A549 (cell line): Measurements from ENCODE around the gene SRRM2. TPM values are rescaled to one million over a fixed set of nuclear protein-coding genes. Genes with fewer than 3 reads are reported as not detected.

Experiments
- ATAC-seq, 2 experiments: fragments of 200-7000 bp in 1 of 2; fragments of >200 bp in 1 of 2; cut with Nextera tagmentation in 1 of 2; cut with Tn5 transposase in 1 of 2; 3 replicates each; pipeline versions ENCODE4 v1.8.0 to v1.9.1; 2018 to 2020; ENCODE audit warnings: mild to moderate bottlenecking in 1 of 2, moderate library complexity in 1 of 2
- CTCF ChIA-PET: fragments of 300-600 bp; sonication (Branson Sonifier 250); formaldehyde crosslinking; extraction: SDS; loops from one replicate; lab custom pipeline; 2021; ENCODE audit warnings: antibody characterized with exemption, inconsistent platforms; lab: Yijun Ruan, JAX
- POLR2A ChIA-PET: fragments of 350-600 bp; formaldehyde crosslinking; extraction: SDS; loops from one replicate; lab custom pipeline; 2021; ENCODE audit warnings: antibody characterized with exemption, inconsistent platforms; lab: Yijun Ruan, JAX
- DNase-seq, 2 experiments: peaks; one replicate each; pipeline versions ENCODE4 v3.0.0 to v3.0.0-alpha.2; 2011 to 2016; ENCODE audit warnings: low read depth in 1 of 2, low spot score in 1 of 2
- FAIRE-seq: peaks from 2 replicates; lab custom pipeline; 2011; peaks lifted over from hg19 to GRCh38; lab: Jason Lieb, UNC
- H3K27ac ChIP-seq, 2 experiments: fragments of >200 bp; sonication (Bioruptor Twin); formaldehyde crosslinking; 3 replicates each; pipeline ENCODE4 v1.5.1; 2016 to 2017
- H3K4me1 ChIP-seq: fragments of >200 bp; sonication (Bioruptor Twin); formaldehyde crosslinking; 3 replicates; pipeline ENCODE4 v1.6.1; 2016
- H3K4me2 ChIP-seq: fragments of >200 bp; sonication (Bioruptor Twin); formaldehyde crosslinking; 3 replicates; pipeline ENCODE4 v1.6.1; 2016
- H3K4me3 ChIP-seq: fragments of >200 bp; sonication (Bioruptor Twin); formaldehyde crosslinking; 3 replicates; pipeline ENCODE4 v1.5.1; 2016
- H3K9me3 ChIP-seq: fragments of >200 bp; sonication (Bioruptor Twin); formaldehyde crosslinking; 3 replicates; pipeline ENCODE4 v1.6.1; 2016
- BHLHE40 ChIP-seq: IDR thresholded peaks from 2 replicates; pipeline ENCODE4 v1.6.1; 2012; ENCODE audit warnings: low read depth, low read length, inconsistent platforms
- CBX8 ChIP-seq: fragments of 200-600 bp; sonication (generic); IDR thresholded peaks from 2 replicates; pipeline ENCODE4 v1.6.1; 2016
- CEBPB ChIP-seq, 2 experiments: fragments of >200 bp in 1 of 2; sonication (Bioruptor Twin) in 1 of 2; formaldehyde crosslinking in 1 of 2; IDR thresholded peaks; 2 replicates each; pipeline ENCODE4 v1.6.1; 2012 to 2016
- CHD2 ChIP-seq: fragments of 150-350 bp; IDR thresholded peaks from 2 replicates; pipeline ENCODE4 v1.6.1; 2014; ENCODE audit warnings: low read length; ENCODE audit not compliant: partially characterized antibody
- E2F6 ChIP-seq: IDR thresholded peaks from 2 replicates; pipeline ENCODE4 v1.6.1; 2012; ENCODE audit warnings: low read depth, borderline replicate concordance
- EHMT2 ChIP-seq: fragments of 200-600 bp; sonication (generic); IDR thresholded peaks from 2 replicates; pipeline ENCODE4 v1.6.1; 2016; ENCODE audit warnings: antibody characterized with exemption, low read depth, mild to moderate bottlenecking, moderate library complexity
- ESRRA ChIP-seq: fragments of 150-350 bp; IDR thresholded peaks from 2 replicates; pipeline ENCODE4 v1.6.1; 2014; ENCODE audit warnings: mild to moderate bottlenecking, low read length, borderline replicate concordance
- FOSL2 ChIP-seq, 2 experiments: fragments of 450-650 bp in 1 of 2; fragments of >200 bp in 1 of 2; sonication (Bioruptor Twin) in 1 of 2; formaldehyde crosslinking; IDR thresholded peaks; 2 replicates each; pipeline versions ENCODE4 v1.5.0 to v1.6.1; 2016 to 2020; ENCODE audit warnings: mild to moderate bottlenecking in 1 of 2, moderate library complexity in 1 of 2
- GATA3 ChIP-seq: IDR thresholded peaks from 2 replicates; pipeline ENCODE4 v1.6.1; 2012; ENCODE audit warnings: borderline replicate concordance
- HOXB13 ChIP-seq: fragments of 250-450 bp; sonication (Bioruptor Pico); IDR thresholded peaks from 2 replicates; pipeline ENCODE4 v1.5.0; 2020; ENCODE audit warnings: low read depth, mild to moderate bottlenecking, moderate library complexity
- HOXB5 ChIP-seq: fragments of 250-450 bp; sonication (Bioruptor Pico); IDR thresholded peaks from 2 replicates; pipeline ENCODE4 v1.5.0; 2020; ENCODE audit warnings: mild to moderate bottlenecking, moderate library complexity
- KDM1A ChIP-seq: fragments of 200-600 bp; sonication (generic); IDR thresholded peaks from 2 replicates; pipeline ENCODE4 v1.6.1; 2016; ENCODE audit warnings: low read depth, mild to moderate bottlenecking
- MAFK ChIP-seq: fragments of 450-650 bp; IDR thresholded peaks from 2 replicates; pipeline ENCODE4 v1.6.1; 2014; ENCODE audit not compliant: partially characterized antibody
- MAX ChIP-seq: IDR thresholded peaks from 2 replicates; pipeline ENCODE4 v1.6.1; 2012
- PHF8 ChIP-seq: fragments of 200-600 bp; sonication (generic); IDR thresholded peaks from 2 replicates; pipeline ENCODE4 v1.6.1; 2016; ENCODE audit warnings: low read depth, mild to moderate bottlenecking, antibody characterized with exemption, moderate library complexity, borderline replicate concordance
- POLR2A ChIP-seq: IDR thresholded peaks from 2 replicates; pipeline ENCODE4 v1.6.1; 2012; ENCODE audit warnings: mild to moderate bottlenecking, low read length
- RAD21 ChIP-seq, 2 experiments: fragments of >200 bp in 1 of 2; sonication (Bioruptor Twin) in 1 of 2; formaldehyde crosslinking in 1 of 2; IDR thresholded peaks in 1 of 2; conservative IDR thresholded peaks in 1 of 2; 2 replicates in 1 of 2; 3 replicates in 1 of 2; pipeline ENCODE4 v1.6.1; 2012 to 2018; ENCODE audit warnings: inconsistent platforms in 1 of 2
- SMC3 ChIP-seq: fragments of >200 bp; sonication (Bioruptor Twin); formaldehyde crosslinking; IDR thresholded peaks from 3 replicates; pipeline ENCODE4 v1.6.1; 2018; ENCODE audit warnings: inconsistent platforms
- TFCP2L1 ChIP-seq: fragments of 250-450 bp; sonication (Bioruptor Pico); IDR thresholded peaks from 2 replicates; pipeline ENCODE4 v1.5.0; 2021; ENCODE audit warnings: mild to moderate bottlenecking
- TP53 ChIP-seq: fragments of 250-450 bp; sonication (Bioruptor Pico); IDR thresholded peaks from 2 replicates; pipeline ENCODE4 v1.5.0; 2021; ENCODE audit warnings: mild to moderate bottlenecking, moderate library complexity
- USF2 ChIP-seq: fragments of 450-650 bp; IDR thresholded peaks from 2 replicates; pipeline ENCODE4 v1.6.1; 2014; ENCODE audit warnings: antibody characterized with exemption
- ZC3H11A ChIP-seq: fragments of 450-650 bp; IDR thresholded peaks from 2 replicates; pipeline ENCODE4 v1.6.1; 2014; ENCODE audit warnings: antibody characterized with exemption, mild to moderate bottlenecking
- ZNF302 ChIP-seq: fragments of 250-450 bp; sonication (Bioruptor Pico); IDR thresholded peaks from 2 replicates; pipeline ENCODE4 v1.9.0; 2021; ENCODE audit warnings: inconsistent platforms, mild to moderate bottlenecking, moderate library complexity
- WGBS: methylation state at CpG from one replicate; pipeline ENCODE4 v1.1.6; 2017; ENCODE audit errors: missing lambda C conversion rate; 5-methylcytosine and 5-hydroxymethylcytosine counted together
- polyA plus RNA-seq, 4 experiments: library from polyadenylated mRNA; depleted of rRNA in 3 of 4; stranded (reverse); fragments of >200 nt; fragmentation: RNase III in 1 of 4; extraction: RNeasy Plus Mini Kit Qiagen cat#74134 plus additional on column Dnase treatment in 1 of 4; gene quantifications; 2 replicates in 3 of 4; 3 replicates in 1 of 4; pipeline ENCODE4 v1.2.3, GENCODE V29; 2011 to 2017
- TF ChIP-seq, protein P1 (sequence below): IDR thresholded peaks from 2 replicates; pipeline ENCODE4 v1.6.1; 2012

SRRM2 gene
- polyA plus RNA-seq, 2 of the 4 experiments (the other 2 are of a cell fraction): 167 to 512 TPM

DNA sequence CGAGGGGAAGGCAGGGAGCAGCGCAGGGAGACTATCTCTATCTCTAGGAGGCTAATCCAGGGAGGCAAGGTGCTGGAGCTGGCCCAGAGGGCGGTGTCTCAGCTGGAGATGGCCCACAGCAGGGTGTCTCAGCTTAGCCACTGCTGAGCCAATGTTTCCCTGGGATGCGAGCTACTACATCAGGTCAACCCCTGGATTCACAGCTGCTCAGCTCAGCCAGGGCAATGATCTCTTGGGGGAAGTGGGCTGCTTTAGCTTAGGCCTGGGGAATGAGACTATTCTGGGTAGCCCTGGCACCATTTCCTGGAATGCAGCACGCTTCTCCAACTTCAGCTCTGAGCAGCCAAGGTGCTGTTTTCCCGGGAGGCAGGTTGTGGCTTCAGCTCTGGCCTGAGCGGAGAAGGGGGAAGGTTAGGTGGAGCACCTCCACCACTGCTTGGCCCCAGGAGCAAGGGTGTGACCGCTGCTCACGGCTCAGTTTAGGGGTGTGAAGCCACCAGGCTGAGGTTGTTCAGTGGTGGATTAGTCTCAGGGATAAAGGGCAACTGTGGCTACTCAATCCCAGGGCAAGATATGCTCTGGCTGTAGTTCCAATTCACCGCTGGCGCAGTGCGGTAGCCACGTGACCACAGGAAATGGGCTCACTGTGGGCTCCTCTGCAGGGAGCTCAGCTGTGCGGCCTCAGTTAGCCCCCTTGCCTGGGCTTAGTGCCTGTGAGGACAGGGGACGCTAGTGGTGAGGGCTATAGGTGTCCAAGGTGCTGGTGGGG is 59.4 kb downstream of the SRRM2 start:
- TF ChIP-seq, protein P1, sequence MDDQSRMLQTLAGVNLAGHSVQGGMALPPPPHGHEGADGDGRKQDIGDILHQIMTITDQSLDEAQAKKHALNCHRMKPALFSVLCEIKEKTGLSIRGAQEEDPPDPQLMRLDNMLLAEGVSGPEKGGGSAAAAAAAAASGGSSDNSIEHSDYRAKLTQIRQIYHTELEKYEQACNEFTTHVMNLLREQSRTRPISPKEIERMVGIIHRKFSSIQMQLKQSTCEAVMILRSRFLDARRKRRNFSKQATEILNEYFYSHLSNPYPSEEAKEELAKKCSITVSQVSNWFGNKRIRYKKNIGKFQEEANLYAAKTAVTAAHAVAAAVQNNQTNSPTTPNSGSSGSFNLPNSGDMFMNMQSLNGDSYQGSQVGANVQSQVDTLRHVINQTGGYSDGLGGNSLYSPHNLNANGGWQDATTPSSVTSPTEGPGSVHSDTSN: no peak
- TF ChIP-seq CEBPB (IDR thresholded peaks at IDR 0.05): no peak
- TF ChIP-seq BHLHE40: no peak
- no peak for TF ChIP-seq TP53 (CRISPR knock-in tag)
- no peak for TF ChIP-seq USF2
- no peak for TF ChIP-seq GATA3
- TF ChIP-seq SMC3: no peak
- no peak for TF ChIP-seq MAX
- TF ChIP-seq KDM1A: no peak
- no peak for TF ChIP-seq HOXB13 (CRISPR knock-in tag)
- TF ChIP-seq ZC3H11A: no peak
- TF ChIP-seq FOSL2 (IDR thresholded peaks at IDR 0.05): no peak
- no peak for TF ChIP-seq FOSL2 (CRISPR knock-in tag; IDR thresholded peaks at IDR 0.05)
- no peak for TF ChIP-seq RAD21 (conservative IDR thresholded peaks at IDR 0.05 in 1 of 2, IDR thresholded peaks at IDR 0.05 in 1 of 2)
- no peak for TF ChIP-seq ZNF302
- TF ChIP-seq E2F6: no peak
- ATAC-seq (peak; percentile 32 to 64; a peak in 5 of 6 replicates), FAIRE-seq (no peak), DNase-seq (no peak)
- ChIA-PET POLR2A (no interaction called here), CTCF (interaction anchor here (0.6 to 3.2 kb wide), 4 partner anchors 11 to 112 kb away, joined by 5 to 23 read pairs (median 11); no protein-coding TSS in a partner anchor)
- 66% methylated on average over 15 of the region's 15 CpGs for WGBS
- no peaks in the 10 kb centered on the region for H3K9me3 ChIP-seq
- H3K27ac ChIP-seq: peak overlapping the region in 1 of 2 experiments; percentile 8; a peak in 1 of 6 replicates
- H3K4me2 ChIP-seq: no peak overlapping the region
- H3K4me3 ChIP-seq: no peak overlapping the region
- H3K4me1 ChIP-seq: no peaks in the 10 kb centered on the region

GRCh38 chr16:2813771-2814221 is 61.4 kb downstream of the SRRM2 start:
- no peak overlapping the region for H3K27ac ChIP-seq
- CTCF ChIA-PET: interaction anchor here (0.6 to 3.7 kb wide), 5 partner anchors 9 to 391 kb away, joined by 3 to 23 read pairs (median 3); no protein-coding TSS in a partner anchor
- 71% methylated on average over 6 of the region's 7 CpGs for whole genome bisulfite sequencing
- no peak for FAIRE-seq
- H3K4me1 ChIP-seq: no peaks in the 10 kb centered on the region
- no peak for DNase-seq
- POLR2A ChIA-PET: no interaction called here
- ATAC-seq: no peak
- no peak overlapping the region for H3K4me2 ChIP-seq
- TF ChIP-seq TFCP2L1 (CRISPR knock-in tag) (no peak), POLR2A (no peak), EHMT2 (no peak), CBX8 (no peak), ESRRA (no peak), CHD2 (no peak), USF2 (no peak), PHF8 (no peak), MAFK (no peak), HOXB5 (CRISPR knock-in tag) (no peak), HOXB13 (CRISPR knock-in tag) (no peak)
- no peak overlapping the region for H3K4me3 ChIP-seq
- H3K9me3 ChIP-seq: no peaks in the 10 kb centered on the region
